Measurements from ENCODE around the gene PLA1A. TPM values are rescaled to one million over a fixed set of nuclear protein-coding genes. Genes with fewer than 3 reads are reported as not detected.

The PLA1A gene
- polyA plus RNA-seq, 1 of the 3 experiments (the other 2 are of a cell fraction) = not detected

- DNase-seq = peak; percentile 62
- peaks cover 43% of the 10 kb centered on the region for H3F3A ChIP-seq (replicated peaks; ENCODE audit: insufficient read depth)
- TF ChIP-seq FOXJ3 (CRISPR knock-in tag; IDR thresholded peaks at IDR 0.05) (peak; percentile 63), GABPA (IDR thresholded peaks at IDR 0.05; ENCODE audit: low read depth) (no peak), MEF2A (IDR thresholded peaks at IDR 0.05; ENCODE audit: borderline replicate concordance, low read depth) (no peak), EP300 (IDR thresholded peaks at IDR 0.05; ENCODE audit: borderline replicate concordance in 1 of 2, low read depth in 1 of 2, low read length in 1 of 2) (peak; percentile 29 to 97; a peak in 3 of 4 replicates), TCF12 (IDR thresholded peaks at IDR 0.05) (peak; percentile 82), MXI1 (IDR thresholded peaks at IDR 0.05; ENCODE audit: low read depth, low read length) (peak; percentile 48; the same call in 1 of the 2 replicates), FOXM1 (IDR thresholded peaks at IDR 0.05; ENCODE audit: low read depth) (no peak), GATA2 (CRISPR knock-in tag; IDR thresholded peaks at IDR 0.05) (peak; percentile 53; the same call in 1 of the 2 replicates), CTCF (IDR thresholded peaks at IDR 0.05) (no peak), RCOR1 (IDR thresholded peaks at IDR 0.05; ENCODE audit: low read length) (peak; percentile 95), ZBTB33 (IDR thresholded peaks at IDR 0.05; ENCODE audit: borderline replicate concordance, low read depth) (no peak), REST (IDR thresholded peaks at IDR 0.05; ENCODE audit: low read depth, low read length) (no peak), ELF1 (IDR thresholded peaks at IDR 0.05) (no peak), YY1 (IDR thresholded peaks at IDR 0.05; ENCODE audit: low read depth) (no peak), TEAD4 (IDR thresholded peaks at IDR 0.05; ENCODE audit: borderline replicate concordance, insufficient read depth) (no peak), RXRA (IDR thresholded peaks at IDR 0.05; ENCODE audit: borderline replicate concordance, low read depth) (no peak), SMC3 (IDR thresholded peaks at IDR 0.05; ENCODE audit: low read depth, low read length) (no peak), NFIC (IDR thresholded peaks at IDR 0.05; ENCODE audit: borderline replicate concordance) (no peak), RFX5 (IDR thresholded peaks at IDR 0.05; ENCODE audit: low read length) (no peak), PBX3 (IDR thresholded peaks at IDR 0.05) (peak; percentile 2; the same call in 1 of the 2 replicates), FOSL2 (IDR thresholded peaks at IDR 0.05; ENCODE audit: borderline replicate concordance, low read depth) (no peak), NRF1 (IDR thresholded peaks at IDR 0.05; ENCODE audit: low read depth, low read length) (no peak), USF2 (IDR thresholded peaks at IDR 0.05; ENCODE audit: borderline replicate concordance, low read depth, low read length) (no peak)
Observed at GRCh38 chr3:119639494-119640350, 42.0 kb downstream of the PLA1A start.

More at GRCh38 chr3:119639494-119640350, 42.0 kb downstream of the PLA1A start:
- Histone ChIP-seq H3K4me2 (peak overlapping the region; percentile 59; the same call in 1 of the 2 replicates), H2AFZ (ENCODE audit: low read depth) (peak overlapping the region; percentile 43; the same call in 1 of the 2 replicates), H3K9me2 (no peaks in the 10 kb centered on the region), H3K9ac (peak overlapping the region; percentile 71; the same call in 1 of the 2 replicates), H3K79me2 (ENCODE audit: insufficient read depth) (no peaks in the 10 kb centered on the region), H4K20me1 (ENCODE audit: insufficient read depth) (no peaks in the 10 kb centered on the region), H3K4me3 (ENCODE audit: low read depth in 2 of 2, low read length in 1 of 2) (no peak overlapping the region), H3K4me1 (ENCODE audit: control insufficient read depth in 1 of 2, insufficient read depth in 2 of 2, low read depth in 1 of 2, low read length in 1 of 2) (peaks cover 42 to 46% of the 10 kb centered on the region in 2 experiments), H3K27ac (ENCODE audit: low read depth in 2 of 2, low read length in 1 of 2) (peak overlapping the region; percentile 99 to 100), H3K36me3 (replicated peaks in 1 of 2; ENCODE audit: control insufficient read depth in 1 of 2, insufficient read depth in 2 of 2, low read length in 1 of 2) (peaks cover 4 to 14% of the 10 kb centered on the region in 2 experiments), H3K27me3 (ENCODE audit: insufficient read depth) (no peaks in the 10 kb centered on the region), H3K9me3 (no peaks in the 10 kb centered on the region)
- ChIA-PET POLR2A (interaction anchor here (1.0 to 1.6 kb wide), 3 partner anchors 21 to 307 kb away, joined by 4 to 6 read pairs (median 4); partner anchors contain the start of genes POPDC2 and TMEM39A), CTCF (interaction anchor here (0.9 to 1.7 kb wide), 4 partner anchors 9 to 41 kb away, joined by 3 to 8 read pairs (median 3); no protein-coding TSS in a partner anchor)
- WGBS (ENCODE audit: low lambda C conversion rate) = 17% methylated on average over 2 of the region's 2 CpGs
